ENCODE results near the gene FBXO17. TPM values are rescaled to one million over a fixed set of nuclear protein-coding genes. Genes with fewer than 3 reads are reported as not detected.

Gene FBXO17, protein sequence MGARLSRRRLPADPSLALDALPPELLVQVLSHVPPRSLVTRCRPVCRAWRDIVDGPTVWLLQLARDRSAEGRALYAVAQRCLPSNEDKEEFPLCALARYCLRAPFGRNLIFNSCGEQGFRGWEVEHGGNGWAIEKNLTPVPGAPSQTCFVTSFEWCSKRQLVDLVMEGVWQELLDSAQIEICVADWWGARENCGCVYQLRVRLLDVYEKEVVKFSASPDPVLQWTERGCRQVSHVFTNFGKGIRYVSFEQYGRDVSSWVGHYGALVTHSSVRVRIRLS
- total RNA-seq: not detected
- polyA plus RNA-seq: 0.16 TPM

DNA sequence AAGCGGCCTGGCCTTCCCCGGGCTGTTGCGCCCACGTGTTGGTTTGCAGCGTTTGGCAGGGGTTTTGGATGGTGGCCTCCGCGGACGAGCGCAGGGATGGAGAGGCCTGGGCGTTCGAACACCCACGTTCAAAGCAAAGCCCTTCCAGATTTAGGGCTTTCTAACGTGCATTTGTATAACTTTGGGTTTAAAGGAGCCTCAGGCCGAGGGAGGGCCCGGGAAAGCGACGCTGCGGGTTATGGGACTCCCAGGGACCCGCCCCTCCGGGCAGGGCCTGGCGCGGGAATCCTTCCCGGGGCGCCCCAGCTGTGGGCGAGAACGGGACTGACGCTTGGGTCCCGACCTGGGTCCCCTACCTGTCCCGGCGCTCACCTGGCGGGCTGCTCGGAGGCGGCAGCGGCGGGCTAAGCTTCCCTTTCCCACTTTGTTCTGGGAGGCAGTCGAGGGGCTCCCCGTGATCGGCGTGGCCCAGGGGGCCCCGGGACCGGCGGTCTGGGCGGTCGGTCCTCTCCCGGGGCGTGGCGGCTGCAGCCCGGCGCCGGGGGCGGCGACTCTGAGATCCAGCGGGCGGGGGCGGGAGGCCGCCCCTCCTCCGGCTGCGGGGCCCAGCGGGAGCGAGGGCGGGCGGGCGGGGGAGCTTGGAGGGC is at the start of gene FBXO17:
TSS of gene FBXO17 (minus strand) at position 529 of the 647 bp plus-strand sequence. CDS start 25,423 bp downstream, outside the sequence.
- peak within 1 kb of the TSS in 4 of 8 donors; percentile 34 to 87 (median 55) for H3K27ac Mint-ChIP-seq
- Histone ChIP-seq H3K27me3 (ENCODE audit: insufficient read depth, low read length, poor library complexity, severe bottlenecking) (peaks cover 5% of the 10 kb centered on the region), H3K4me1 (ENCODE audit: insufficient read depth, low read length) (no peaks in the 10 kb centered on the region), H3K27ac (ENCODE audit: low read depth, low read length) (peak within 1 kb of the TSS; percentile 64), H3K36me3 (ENCODE audit: insufficient read depth, low read length) (no peaks in the 10 kb centered on the region), H3K4me3 (ENCODE audit: low read length) (no peak within 1 kb of the TSS), H3K9me3 (ENCODE audit: low read length) (no peaks in the 10 kb centered on the region)
- peaks cover 20 to 30% of the 10 kb centered on the region in 2 donors for H3K27me3 Mint-ChIP-seq
- peaks cover 0 to 2% (median under 1%) of the 10 kb centered on the region in 3 donors for H3K36me3 Mint-ChIP-seq
- ChIA-PET POLR2A (no interaction called here), CTCF (no interaction called here)
- no peaks in the 10 kb centered on the region for H3K9me3 Mint-ChIP-seq
- peak within 1 kb of the TSS in 6 of 7 donors; percentile 29 to 81 (median 58) for H3K4me3 Mint-ChIP-seq
- DNase-seq: no peak
- H3K4me1 Mint-ChIP-seq: peaks cover 7 to 17% (median 10%) of the 10 kb centered on the region in 3 donors

- Histone ChIP-seq H3K27me3 (ENCODE audit: insufficient read depth, low read length, poor library complexity, severe bottlenecking) (no peaks in the 10 kb centered on the region), H3K27ac (ENCODE audit: low read depth, low read length) (no peak overlapping the region), H3K9me3 (ENCODE audit: low read length) (no peaks in the 10 kb centered on the region), H3K4me3 (ENCODE audit: low read length) (no peak overlapping the region), H3K4me1 (ENCODE audit: insufficient read depth, low read length) (no peaks in the 10 kb centered on the region), H3K36me3 (ENCODE audit: insufficient read depth, low read length) (no peaks in the 10 kb centered on the region)
- no peak overlapping the region for H3K27ac Mint-ChIP-seq
- H3K4me1 Mint-ChIP-seq: no peaks in the 10 kb centered on the region
- no peak overlapping the region for H3K4me3 Mint-ChIP-seq
- no peak for DNase-seq
- no peaks in the 10 kb centered on the region for H3K36me3 Mint-ChIP-seq
- H3K9me3 Mint-ChIP-seq: peaks cover 0 to 1% (median 0%) of the 10 kb centered on the region in 5 donors
- CTCF ChIA-PET: no interaction called here
- POLR2A ChIA-PET: no interaction called here
- peaks cover 7 to 42% of the 10 kb centered on the region in 2 donors for H3K27me3 Mint-ChIP-seq
These were observed 49.5 kb upstream of the FBXO17 start for GRCh38 chr19:39024875-39025641.

- Mint-ChIP-seq H3K36me3 (no peaks in the 10 kb centered on the region), H3K9me3 (no peaks in the 10 kb centered on the region), H3K27ac (peak overlapping the region in 1 of 8 donors; percentile 78), H3K4me1 (no peaks in the 10 kb centered on the region), H3K27me3 (peaks cover 5 to 41% of the 10 kb centered on the region in 2 donors), H3K4me3 (no peak overlapping the region)
- ChIA-PET POLR2A (no interaction called here), CTCF (no interaction called here)
- Histone ChIP-seq H3K4me3 (ENCODE audit: low read length) (no peak overlapping the region), H3K27ac (ENCODE audit: low read depth, low read length) (no peak overlapping the region), H3K9me3 (ENCODE audit: low read length) (no peaks in the 10 kb centered on the region), H3K4me1 (ENCODE audit: insufficient read depth, low read length) (no peaks in the 10 kb centered on the region), H3K27me3 (ENCODE audit: insufficient read depth, low read length, poor library complexity, severe bottlenecking) (no peaks in the 10 kb centered on the region), H3K36me3 (ENCODE audit: insufficient read depth, low read length) (no peaks in the 10 kb centered on the region)
- no peak for DNase-seq
These were observed 45.5 kb upstream of the FBXO17 start for GRCh38 chr19:39021063-39021462.

DNA sequence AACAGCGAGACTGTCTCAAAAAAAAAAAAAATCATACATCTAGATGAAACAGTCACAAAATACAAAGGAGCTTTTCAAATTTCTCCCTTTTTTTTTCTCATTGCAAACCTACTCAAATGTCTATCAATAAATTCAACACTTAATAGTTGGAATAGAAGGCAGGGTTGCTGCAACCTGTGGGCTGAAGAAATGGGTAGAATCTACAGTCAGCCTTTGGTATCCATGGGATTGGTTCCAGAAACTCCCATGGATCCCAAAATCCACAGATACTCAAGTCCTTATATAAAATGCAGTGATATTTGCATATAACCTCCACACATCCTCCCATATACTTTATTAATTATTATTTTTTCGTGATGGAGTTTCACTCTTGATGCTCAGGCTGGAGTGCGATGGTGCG is 42.1 kb upstream of the FBXO17 start:
- Histone ChIP-seq H3K9me3 (ENCODE audit: low read length) (no peaks in the 10 kb centered on the region), H3K4me1 (ENCODE audit: insufficient read depth, low read length) (no peaks in the 10 kb centered on the region), H3K27ac (ENCODE audit: low read depth, low read length) (no peak overlapping the region), H3K27me3 (ENCODE audit: insufficient read depth, low read length, poor library complexity, severe bottlenecking) (no peaks in the 10 kb centered on the region), H3K36me3 (ENCODE audit: insufficient read depth, low read length) (no peaks in the 10 kb centered on the region), H3K4me3 (ENCODE audit: low read length) (no peak overlapping the region)
- no peak overlapping the region for H3K4me3 Mint-ChIP-seq
- CTCF ChIA-PET: interaction anchor here (1.0 kb wide), 1 partner anchor 20 kb away, joined by 3 read pairs; no protein-coding TSS in a partner anchor
- H3K4me1 Mint-ChIP-seq: no peaks in the 10 kb centered on the region
- no peaks in the 10 kb centered on the region for H3K36me3 Mint-ChIP-seq
- peaks cover 5 to 33% of the 10 kb centered on the region in 2 donors for H3K27me3 Mint-ChIP-seq
- H3K27ac Mint-ChIP-seq: no peak overlapping the region
- no peak for DNase-seq
- H3K9me3 Mint-ChIP-seq: no peaks in the 10 kb centered on the region
- POLR2A ChIA-PET: no interaction called here

DNA sequence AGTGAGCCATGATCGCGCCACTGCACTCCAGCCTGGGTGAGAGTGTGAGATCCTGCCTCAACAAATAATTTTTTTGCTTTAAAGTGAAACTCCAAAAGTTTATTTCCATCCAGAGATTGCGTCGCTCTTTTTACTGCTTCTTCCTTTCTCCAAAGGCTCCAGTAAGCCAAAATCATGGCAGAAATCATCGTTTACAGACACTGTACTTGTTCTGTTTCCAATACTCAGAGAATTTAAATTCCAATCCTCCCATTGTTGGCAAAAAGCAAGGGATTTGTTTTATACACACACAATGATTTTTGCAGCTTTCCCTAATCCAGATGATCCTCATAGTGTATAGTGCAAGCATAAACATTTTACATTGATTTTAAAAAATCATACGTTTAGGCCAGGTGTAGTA is 41.5 kb upstream of the FBXO17 start:
- Mint-ChIP-seq H3K4me3 (no peak overlapping the region), H3K9me3 (no peaks in the 10 kb centered on the region), H3K36me3 (no peaks in the 10 kb centered on the region), H3K4me1 (no peaks in the 10 kb centered on the region), H3K27ac (no peak overlapping the region), H3K27me3 (peaks cover 5 to 33% of the 10 kb centered on the region in 2 donors)
- no peaks in the 10 kb centered on the region for H3K36me3 ChIP-seq (ENCODE audit: insufficient read depth, low read length)
- DNase-seq: no peak
- no peak overlapping the region for H3K4me3 ChIP-seq (ENCODE audit: low read length)
- POLR2A ChIA-PET: no interaction called here
- H3K4me1 ChIP-seq (ENCODE audit: insufficient read depth, low read length): no peaks in the 10 kb centered on the region
- H3K27me3 ChIP-seq (ENCODE audit: insufficient read depth, low read length, poor library complexity, severe bottlenecking): no peaks in the 10 kb centered on the region
- CTCF ChIA-PET: no interaction called here
- H3K27ac ChIP-seq (ENCODE audit: low read depth, low read length): no peak overlapping the region
- H3K9me3 ChIP-seq (ENCODE audit: low read length): no peaks in the 10 kb centered on the region

DNA sequence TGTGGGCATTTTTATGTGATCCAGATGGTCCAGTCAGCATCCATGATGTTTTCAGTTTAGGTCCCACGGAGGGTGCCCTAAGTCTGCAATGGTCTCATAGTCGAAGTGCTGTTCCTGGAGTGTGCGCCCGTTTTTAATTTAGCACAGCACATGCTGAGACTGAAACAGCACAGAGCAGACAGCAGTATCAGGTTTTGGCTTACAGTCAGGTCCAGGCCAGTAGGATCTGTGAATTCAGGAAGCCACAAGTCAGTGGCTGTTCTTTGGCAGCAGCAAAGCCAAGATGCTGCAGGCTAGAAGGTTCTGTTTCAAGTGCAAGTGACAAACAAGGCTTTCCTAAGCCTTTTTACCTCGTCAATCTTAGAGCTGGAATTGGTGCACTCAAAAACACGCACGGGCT is 38.5 kb upstream of the FBXO17 start:
- CTCF ChIA-PET: no interaction called here
- no peaks in the 10 kb centered on the region for H3K4me1 ChIP-seq (ENCODE audit: insufficient read depth, low read length)
- no peaks in the 10 kb centered on the region for H3K9me3 ChIP-seq (ENCODE audit: low read length)
- H3K27ac ChIP-seq (ENCODE audit: low read depth, low read length): no peak overlapping the region
- Mint-ChIP-seq H3K4me1 (no peaks in the 10 kb centered on the region), H3K9me3 (no peaks in the 10 kb centered on the region), H3K27me3 (peaks cover 3 to 20% of the 10 kb centered on the region in 2 donors), H3K36me3 (no peaks in the 10 kb centered on the region), H3K27ac (no peak overlapping the region), H3K4me3 (no peak overlapping the region)
- H3K36me3 ChIP-seq (ENCODE audit: insufficient read depth, low read length): no peaks in the 10 kb centered on the region
- no peaks in the 10 kb centered on the region for H3K27me3 ChIP-seq (ENCODE audit: insufficient read depth, low read length, poor library complexity, severe bottlenecking)
- no peak for DNase-seq
- no peak overlapping the region for H3K4me3 ChIP-seq (ENCODE audit: low read length)
- POLR2A ChIA-PET: no interaction called here

- H3K27me3 ChIP-seq (ENCODE audit: insufficient read depth, low read length, poor library complexity, severe bottlenecking): no peaks in the 10 kb centered on the region
- POLR2A ChIA-PET: no interaction called here
- H3K27ac ChIP-seq (ENCODE audit: low read depth, low read length): no peak overlapping the region
- no peaks in the 10 kb centered on the region for H3K36me3 Mint-ChIP-seq
- no peak overlapping the region for H3K27ac Mint-ChIP-seq
- no peak overlapping the region for H3K4me3 Mint-ChIP-seq
- no peak overlapping the region for H3K4me3 ChIP-seq (ENCODE audit: low read length)
- no peaks in the 10 kb centered on the region for H3K36me3 ChIP-seq (ENCODE audit: insufficient read depth, low read length)
- CTCF ChIA-PET: no interaction called here
- no peaks in the 10 kb centered on the region for H3K4me1 Mint-ChIP-seq
- DNase-seq: no peak
- no peaks in the 10 kb centered on the region for H3K9me3 Mint-ChIP-seq
- H3K4me1 ChIP-seq (ENCODE audit: insufficient read depth, low read length): no peaks in the 10 kb centered on the region
- no peaks in the 10 kb centered on the region for H3K9me3 ChIP-seq (ENCODE audit: low read length)
- peaks cover 9 to 13% of the 10 kb centered on the region in 2 donors for H3K27me3 Mint-ChIP-seq
These were observed 33.5 kb upstream of the FBXO17 start for GRCh38 chr19:39009001-39009400.

- ChIA-PET POLR2A (no interaction called here), CTCF (no interaction called here)
- H3K27me3 ChIP-seq (ENCODE audit: insufficient read depth, low read length, poor library complexity, severe bottlenecking): no peaks in the 10 kb centered on the region
- H3K27ac ChIP-seq (ENCODE audit: low read depth, low read length): no peak overlapping the region
- H3K4me3 Mint-ChIP-seq: no peak overlapping the region
- H3K36me3 ChIP-seq (ENCODE audit: insufficient read depth, low read length): no peaks in the 10 kb centered on the region
- no peaks in the 10 kb centered on the region for H3K9me3 Mint-ChIP-seq
- no peak overlapping the region for H3K4me3 ChIP-seq (ENCODE audit: low read length)
- H3K36me3 Mint-ChIP-seq: no peaks in the 10 kb centered on the region
- H3K4me1 ChIP-seq (ENCODE audit: insufficient read depth, low read length): no peaks in the 10 kb centered on the region
- no peak overlapping the region for H3K27ac Mint-ChIP-seq
- DNase-seq: no peak
- H3K4me1 Mint-ChIP-seq: no peaks in the 10 kb centered on the region
- H3K9me3 ChIP-seq (ENCODE audit: low read length): no peaks in the 10 kb centered on the region
- peaks cover 9 to 13% of the 10 kb centered on the region in 2 donors for H3K27me3 Mint-ChIP-seq
These were observed 32.6 kb upstream of the FBXO17 start for GRCh38 chr19:39008137-39008536.
